T47D (cell line): ENCODE measurements around the gene TNKS2.
"Not testable (repeated sequence)": the region's sequence is repeated elsewhere in the genome, so short reads cannot be mapped to it uniquely, and the experiment has no call there.

Experiments used
- DNase-seq, 2 experiments: peaks; one replicate each; pipeline versions ENCODE4 v3.0.0 to v3.0.0-alpha.2; 2011 to 2012; ENCODE audit warnings: low read depth in 1 of 2, low spot score in 1 of 2
- JUND ChIP-seq: IDR thresholded peaks from 2 replicates; pipeline ENCODE4 v1.6.1; 2012; ENCODE audit warnings: low read depth
- in situ Hi-C: cut with HindIII; loops from 2 replicates; pipeline ENCODE4 v1.10.0; 2016; ENCODE audit warnings: low sequenced_read_pairs, low pct_unique_long_range_greater_than_20kb

The TNKS2 gene

DNA sequence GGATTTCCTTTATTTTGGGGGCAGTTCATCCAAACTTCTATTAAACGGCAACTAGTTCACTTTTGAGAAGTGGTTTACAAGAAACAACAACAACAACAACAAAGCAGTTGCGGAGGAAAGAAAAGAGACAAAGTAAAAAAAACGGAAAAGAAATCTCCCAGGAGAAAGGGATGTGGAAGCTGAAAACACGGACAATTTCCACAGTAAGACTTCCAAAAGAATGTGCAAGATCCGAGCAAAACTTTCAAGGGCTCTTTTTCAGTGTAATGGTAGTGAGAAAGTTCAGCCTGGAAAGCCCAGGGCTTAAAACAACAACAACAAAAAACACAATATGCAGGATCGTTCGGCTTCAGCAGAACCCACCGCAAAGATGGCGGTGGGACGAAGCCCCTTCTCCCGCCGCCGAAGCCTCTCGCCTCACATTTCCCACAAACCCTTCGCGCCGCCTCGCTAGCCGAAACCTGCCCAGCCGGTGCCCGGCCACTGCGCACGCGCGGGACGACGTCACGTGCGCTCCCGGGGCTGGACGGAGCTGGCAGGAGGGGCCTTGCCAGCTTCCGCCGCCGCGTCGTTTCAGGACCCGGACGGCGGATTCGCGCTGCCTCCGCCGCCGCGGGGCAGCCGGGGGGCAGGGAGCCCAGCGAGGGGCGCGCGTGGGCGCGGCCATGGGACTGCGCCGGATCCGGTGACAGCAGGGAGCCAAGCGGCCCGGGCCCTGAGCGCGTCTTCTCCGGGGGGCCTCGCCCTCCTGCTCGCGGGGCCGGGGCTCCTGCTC, at the start of gene TNKS2:
TNKS2 (plus strand) TSS at position 553 of the 775 bp plus-strand sequence. CDS start 265 bp downstream, outside the sequence.
- in situ Hi-C loops = no loop called here
- TF ChIP-seq JUND = no peak
- peak; percentile 93 to 98 for DNase-seq

- DNase-seq = not testable (repeated sequence)
These were observed 48.6 kb upstream of the TNKS2 start for GRCh38 chr10:91749592-91749991.

DNA sequence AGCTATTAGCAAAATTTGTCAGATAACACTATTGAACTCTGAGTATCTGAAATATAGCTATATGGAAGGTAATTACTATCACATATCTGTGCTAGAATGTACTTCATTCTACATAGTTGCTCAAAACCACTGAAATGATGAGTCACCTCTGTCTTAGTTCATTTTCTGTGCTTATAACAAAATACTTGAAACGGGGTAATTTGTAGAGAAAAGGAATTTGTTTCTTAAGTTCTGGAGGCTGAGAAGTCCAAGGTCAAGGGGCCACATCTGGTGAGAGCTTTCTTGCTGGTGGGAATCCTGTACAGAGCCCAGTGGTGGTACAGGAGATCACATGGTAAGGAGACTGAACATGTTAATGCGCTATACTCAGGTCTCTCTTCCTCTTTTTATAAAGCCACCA, 41.9 kb upstream of the TNKS2 start:
- no peak for TF ChIP-seq JUND
- no peak for DNase-seq
- in situ Hi-C loops = no loop called here

More at GRCh38 chr10:91749592-91749991, 48.6 kb upstream of the TNKS2 start:
- in situ Hi-C loops = not testable (repeated sequence)

DNA sequence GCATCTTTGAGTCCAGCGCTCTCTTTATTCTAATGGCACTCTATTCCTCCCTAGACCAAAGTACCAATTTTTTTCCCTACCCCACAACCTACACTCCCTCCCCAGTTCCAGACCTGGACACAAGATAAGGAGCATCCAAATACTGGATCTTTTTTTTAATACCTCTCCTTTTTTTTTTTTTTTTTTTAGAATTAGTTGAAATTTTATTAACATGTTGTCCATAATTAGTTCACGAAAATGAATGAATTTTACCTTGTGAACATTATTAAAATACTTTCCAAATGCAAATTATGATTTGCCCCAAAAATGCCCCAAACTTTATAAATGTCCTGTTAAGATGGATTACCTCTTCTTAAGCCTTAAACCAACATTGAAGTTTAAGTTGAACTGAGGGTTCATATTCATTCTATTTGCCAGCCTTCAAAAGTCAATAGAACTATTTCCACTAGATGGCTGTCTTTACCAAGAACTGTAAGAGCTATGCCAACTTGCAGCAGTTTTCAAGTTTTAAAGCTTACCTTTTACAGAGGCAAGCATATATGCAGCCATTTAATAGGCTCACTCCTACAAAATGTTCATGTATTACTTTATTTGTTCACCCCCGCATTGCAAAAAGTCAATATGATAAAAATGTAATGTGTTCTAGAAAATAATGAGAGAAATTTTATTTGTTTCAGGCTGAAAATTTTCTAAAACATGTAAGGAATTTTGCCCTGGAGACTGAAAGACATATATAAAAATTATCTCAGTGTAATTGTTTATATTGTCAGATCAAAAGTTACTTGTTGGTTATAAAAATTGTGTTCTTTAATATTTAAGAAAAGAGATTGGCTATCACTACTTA, 39.7 kb upstream of the TNKS2 start:
- peak; percentile 38 to 88 for DNase-seq
- TF ChIP-seq JUND = no peak
- in situ Hi-C loops = no loop called here

DNA sequence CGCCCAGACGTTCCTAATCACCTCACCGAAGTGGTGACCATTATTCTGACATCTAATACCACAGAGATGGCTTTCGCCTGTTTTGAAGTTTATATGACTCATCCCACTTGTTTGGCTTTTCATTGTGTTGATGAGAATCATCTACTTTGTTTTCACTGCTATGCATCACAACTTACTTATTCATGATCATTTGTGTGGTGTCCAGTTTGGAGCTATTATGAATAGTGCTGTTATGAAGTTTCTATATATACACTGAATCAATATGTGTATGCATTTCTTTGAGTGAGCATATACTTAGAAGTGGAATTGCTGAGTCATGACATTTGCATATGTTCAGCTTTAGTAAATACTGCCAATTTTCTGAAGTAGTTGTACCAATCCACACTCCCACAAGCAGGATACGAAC, 38.6 kb upstream of the TNKS2 start:
- in situ Hi-C loops = no loop called here
- no peak for DNase-seq
- TF ChIP-seq JUND = no peak

- in situ Hi-C loops = no loop called here
- DNase-seq = no peak
- TF ChIP-seq JUND = no peak
These were observed 36.5 kb upstream of the TNKS2 start for GRCh38 chr10:91761721-91762120.

DNA sequence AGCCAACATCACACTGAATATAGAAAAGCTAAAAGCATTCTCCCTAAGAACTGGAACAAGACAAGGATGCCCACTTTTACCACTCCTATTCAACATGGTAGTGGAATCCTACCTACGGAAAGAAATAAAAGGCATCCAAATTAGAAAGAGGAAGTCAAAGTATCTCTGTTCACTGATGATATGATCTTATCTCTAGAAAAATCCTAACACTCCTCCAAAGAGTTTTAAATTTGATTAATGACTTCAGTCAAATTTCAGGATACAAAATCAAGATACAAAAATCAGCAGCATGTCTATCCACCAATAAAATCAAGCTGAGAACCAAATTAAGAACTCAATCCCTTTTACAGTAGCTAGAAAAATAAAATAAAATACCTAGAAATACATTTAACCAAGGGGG, 35.3 kb upstream of the TNKS2 start:
- TF ChIP-seq JUND = no peak
- in situ Hi-C loops = no loop called here
- DNase-seq = no peak

DNA sequence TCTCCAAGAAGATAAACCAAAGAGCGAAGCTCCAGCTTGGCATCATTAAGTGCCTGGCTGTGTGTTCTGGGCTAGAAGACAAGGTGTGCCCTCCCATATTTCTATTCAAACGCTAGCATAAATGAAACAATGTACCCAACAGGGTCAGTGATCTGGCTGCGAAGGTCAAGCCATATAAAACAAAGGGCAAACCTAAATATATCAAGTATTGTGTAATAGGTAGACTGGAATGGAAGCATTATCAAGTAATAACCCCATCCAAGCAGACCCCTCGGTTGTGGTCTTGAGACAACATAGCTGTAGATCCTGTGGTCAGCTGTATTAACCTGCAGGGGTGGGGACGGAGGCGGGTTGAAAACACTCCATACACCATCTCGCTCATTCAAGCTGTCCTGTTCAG, 31.6 kb upstream of the TNKS2 start:
- in situ Hi-C loops = no loop called here
- TF ChIP-seq JUND = no peak
- DNase-seq = no peak

- no peak for TF ChIP-seq JUND
- in situ Hi-C loops = no loop called here
- no peak for DNase-seq
These were observed 30.1 kb upstream of the TNKS2 start for GRCh38 chr10:91768123-91768522.

DNA sequence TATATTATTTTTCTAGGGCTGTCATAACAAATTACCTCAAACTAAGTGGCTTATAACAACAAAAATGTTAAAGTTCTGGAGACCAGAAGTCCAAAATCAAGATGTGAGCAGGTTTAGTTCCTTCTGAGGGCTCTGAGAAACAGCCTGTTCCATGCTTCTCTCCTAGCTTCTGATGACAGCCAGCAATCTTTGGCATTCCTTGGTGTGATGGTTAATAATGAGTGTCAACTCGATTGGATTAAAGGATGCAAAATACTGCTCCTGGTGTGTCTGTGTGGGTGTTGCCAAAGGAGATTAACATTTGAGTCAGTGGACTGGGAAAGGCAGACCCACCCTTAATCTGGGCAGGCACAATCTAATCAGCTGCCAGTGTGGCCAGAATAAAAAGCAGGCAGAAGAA, 26.3 kb upstream of the TNKS2 start:
- TF ChIP-seq JUND = no peak
- DNase-seq = no peak
- in situ Hi-C loops = no loop called here

DNA sequence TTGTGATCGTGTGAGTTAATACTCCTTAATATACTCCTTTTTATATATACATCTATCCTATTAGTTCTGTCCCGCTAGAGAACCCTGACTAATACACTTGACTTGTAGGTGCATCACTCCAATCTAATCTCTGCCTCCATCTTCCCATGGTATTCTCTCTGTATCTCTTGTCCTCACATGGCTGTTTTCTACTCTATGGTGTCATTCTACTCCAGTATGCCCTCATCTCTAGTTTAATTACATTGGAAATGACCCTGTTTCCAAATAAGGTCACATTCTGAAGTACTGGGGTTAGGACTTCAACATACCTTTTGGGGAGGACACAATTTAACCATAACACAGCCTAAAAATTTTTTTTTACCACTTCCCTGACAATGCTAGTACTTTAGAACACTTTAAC, 25.8 kb upstream of the TNKS2 start:
- TF ChIP-seq JUND = no peak
- DNase-seq = no peak
- in situ Hi-C loops = no loop called here

DNA sequence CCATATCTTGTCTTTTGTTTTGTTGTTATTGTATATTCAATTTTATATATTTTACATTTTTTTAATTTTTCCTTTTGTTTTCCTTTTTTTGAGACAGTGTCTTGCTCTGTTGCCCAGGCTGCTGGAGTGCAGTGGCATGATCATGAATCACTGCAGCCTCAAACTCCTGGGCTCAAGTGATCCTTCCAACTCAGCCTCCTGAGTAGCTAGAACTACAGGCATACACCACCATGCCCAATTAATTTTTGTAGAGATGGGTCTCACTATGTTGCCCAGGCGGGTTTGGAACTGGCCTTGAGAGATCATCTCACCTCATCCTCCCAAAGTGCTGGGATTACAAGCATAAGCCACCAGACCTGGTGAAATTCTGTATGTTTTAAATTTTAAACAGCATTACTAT, 25.4 kb upstream of the TNKS2 start:
- in situ Hi-C loops = no loop called here
- no peak for DNase-seq
- TF ChIP-seq JUND = no peak

- in situ Hi-C loops = no loop called here
- no peak for TF ChIP-seq JUND
- no peak for DNase-seq
These were observed 23.7 kb upstream of the TNKS2 start for GRCh38 chr10:91774571-91774970.

GRCh38 chr10:91775731-91776130, 22.5 kb upstream of the TNKS2 start:
- in situ Hi-C loops = no loop called here
- TF ChIP-seq JUND = no peak
- no peak for DNase-seq
